ENCODE measurements around the gene XRN2. TPM values are rescaled to one million over a fixed set of nuclear protein-coding genes. Genes with fewer than 3 reads are reported as not detected.

Gene XRN2
- total RNA-seq, 4 donors from 2014 or later: 56.7 to 81.4 (median 73.0) TPM

GRCh38 chr20:21344961-21345360 lies 41.8 kb downstream of the XRN2 start:
- TF ChIP-seq, protein P1, sequence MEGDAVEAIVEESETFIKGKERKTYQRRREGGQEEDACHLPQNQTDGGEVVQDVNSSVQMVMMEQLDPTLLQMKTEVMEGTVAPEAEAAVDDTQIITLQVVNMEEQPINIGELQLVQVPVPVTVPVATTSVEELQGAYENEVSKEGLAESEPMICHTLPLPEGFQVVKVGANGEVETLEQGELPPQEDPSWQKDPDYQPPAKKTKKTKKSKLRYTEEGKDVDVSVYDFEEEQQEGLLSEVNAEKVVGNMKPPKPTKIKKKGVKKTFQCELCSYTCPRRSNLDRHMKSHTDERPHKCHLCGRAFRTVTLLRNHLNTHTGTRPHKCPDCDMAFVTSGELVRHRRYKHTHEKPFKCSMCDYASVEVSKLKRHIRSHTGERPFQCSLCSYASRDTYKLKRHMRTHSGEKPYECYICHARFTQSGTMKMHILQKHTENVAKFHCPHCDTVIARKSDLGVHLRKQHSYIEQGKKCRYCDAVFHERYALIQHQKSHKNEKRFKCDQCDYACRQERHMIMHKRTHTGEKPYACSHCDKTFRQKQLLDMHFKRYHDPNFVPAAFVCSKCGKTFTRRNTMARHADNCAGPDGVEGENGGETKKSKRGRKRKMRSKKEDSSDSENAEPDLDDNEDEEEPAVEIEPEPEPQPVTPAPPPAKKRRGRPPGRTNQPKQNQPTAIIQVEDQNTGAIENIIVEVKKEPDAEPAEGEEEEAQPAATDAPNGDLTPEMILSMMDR (IDR thresholded peaks at IDR 0.05; ENCODE audit: low read depth): no peak

DNA sequence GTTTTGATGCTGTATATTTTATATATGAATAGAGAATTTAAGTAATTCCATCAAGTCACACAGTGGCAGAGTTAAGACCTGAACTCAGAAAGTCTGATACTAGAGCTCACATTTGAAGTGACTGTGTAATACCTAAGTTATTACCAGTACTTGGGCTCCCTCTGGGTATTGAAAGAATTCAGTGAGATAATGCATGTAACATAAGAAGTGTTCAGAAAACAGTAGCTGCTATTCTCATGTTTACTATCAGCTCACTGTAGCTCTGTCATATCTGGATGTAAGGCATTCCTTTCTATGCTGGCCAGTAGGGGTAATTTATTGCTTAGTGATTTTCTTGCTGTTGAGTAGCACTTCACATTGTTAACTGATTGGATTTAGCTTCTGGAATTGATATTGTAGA lies 49.6 kb downstream of the XRN2 start:
- TF ChIP-seq, protein P1 (IDR thresholded peaks at IDR 0.05; ENCODE audit: low read depth): no peak

GRCh38 chr20:21353236-21353635 lies 50.1 kb downstream of the XRN2 start:
- TF ChIP-seq, protein P1 (IDR thresholded peaks at IDR 0.05; ENCODE audit: low read depth): no peak

GRCh38 chr20:21355981-21356380 lies 52.9 kb downstream of the XRN2 start:
- TF ChIP-seq, protein P1 (IDR thresholded peaks at IDR 0.05; ENCODE audit: low read depth): no peak

DNA sequence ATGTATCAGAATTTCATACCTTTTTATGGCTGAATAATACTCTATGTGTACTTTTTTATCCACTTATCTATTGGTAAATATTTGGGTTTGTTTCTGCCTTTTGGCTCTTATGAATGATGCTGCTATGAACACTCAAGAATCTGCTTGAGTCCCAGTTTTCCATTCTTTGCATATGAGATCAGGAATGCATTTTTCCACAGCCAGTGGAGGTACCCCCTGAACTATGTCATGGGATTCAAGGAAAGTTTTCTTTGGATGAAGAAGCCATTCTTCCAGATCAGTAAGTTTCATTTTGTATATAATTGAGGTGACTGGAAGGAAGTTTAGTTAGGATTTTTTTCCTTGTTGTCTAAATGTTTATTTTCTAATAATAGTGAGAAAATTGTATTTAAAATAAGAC lies 53.3 kb downstream of the XRN2 start:
- TF ChIP-seq, protein P1 (IDR thresholded peaks at IDR 0.05; ENCODE audit: low read depth): no peak

DNA sequence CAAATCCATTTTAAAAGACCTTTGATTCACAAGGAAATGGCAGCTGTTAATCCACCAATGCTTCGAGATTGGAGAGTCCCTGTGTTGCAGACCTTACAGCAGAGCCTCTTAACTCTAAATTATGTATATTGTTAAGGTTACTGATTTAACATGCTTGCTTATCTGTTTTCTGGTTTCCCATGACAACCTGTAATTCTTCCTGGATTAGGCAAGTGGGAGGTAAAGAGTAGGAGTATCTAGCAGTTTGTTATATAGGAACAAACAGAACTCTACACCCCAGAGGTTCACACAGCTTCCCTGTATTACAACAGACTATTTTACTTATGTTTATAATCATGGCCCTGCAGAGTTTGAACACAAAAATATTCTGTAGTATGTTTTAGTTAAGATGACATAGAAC lies 54.7 kb downstream of the XRN2 start:
- TF ChIP-seq, protein P1 (IDR thresholded peaks at IDR 0.05; ENCODE audit: low read depth): no peak

DNA sequence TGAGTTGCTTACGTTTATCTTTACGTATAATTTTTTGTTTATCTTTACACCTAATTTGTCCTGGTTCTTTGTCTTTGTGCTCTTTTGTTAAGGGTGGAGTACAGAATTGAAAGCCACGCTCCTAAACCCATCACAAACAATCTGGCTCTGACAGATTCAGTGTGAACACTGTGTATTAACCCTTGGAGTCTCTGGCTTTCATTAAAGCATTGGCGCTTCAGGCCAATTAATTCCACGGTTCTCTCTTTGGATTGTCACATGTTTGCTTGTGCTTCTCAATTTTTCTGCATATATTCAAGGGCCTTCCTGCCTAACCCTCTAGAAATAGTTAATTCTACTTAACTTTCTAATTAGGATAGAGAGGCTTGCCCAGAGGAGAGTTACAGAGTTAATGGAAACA lies 55.6 kb downstream of the XRN2 start:
- TF ChIP-seq, protein P1 (IDR thresholded peaks at IDR 0.05; ENCODE audit: low read depth): no peak

All from subcutaneous adipose tissue (tissue), 4 donors.